Superior temporal gyrus (tissue), 1 donor: ENCODE results near the gene LAMA2.
A peak's percentile ranks its signal among the peaks of the same experiment; 100 is the strongest.

Experiments used
- DNase-seq: peaks from one replicate; pipeline ENCODE4 v3.0.0-alpha.2; 2016; ENCODE audit errors: extremely low spot score

Gene LAMA2

DNA sequence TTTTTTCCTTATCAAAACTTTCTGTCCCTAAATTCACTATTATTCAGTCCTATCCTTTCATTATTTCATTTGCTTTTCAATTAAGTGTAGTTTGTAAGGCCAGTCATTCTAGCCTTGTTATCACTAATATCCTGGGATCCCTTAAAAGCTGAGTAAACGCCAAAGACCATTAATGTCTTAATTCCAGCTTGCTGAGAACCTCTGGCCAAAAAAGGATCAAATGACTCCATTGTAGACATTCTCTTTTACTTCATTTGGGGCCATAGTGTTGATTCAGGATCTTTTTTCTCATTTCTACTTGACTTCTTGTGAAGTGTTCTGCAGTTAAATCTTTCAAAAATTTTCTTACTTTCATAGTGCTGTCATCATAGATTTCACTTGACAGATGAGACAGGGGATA lies 379.7 kb downstream of the LAMA2 start:
- DNase-seq: no peak

DNA sequence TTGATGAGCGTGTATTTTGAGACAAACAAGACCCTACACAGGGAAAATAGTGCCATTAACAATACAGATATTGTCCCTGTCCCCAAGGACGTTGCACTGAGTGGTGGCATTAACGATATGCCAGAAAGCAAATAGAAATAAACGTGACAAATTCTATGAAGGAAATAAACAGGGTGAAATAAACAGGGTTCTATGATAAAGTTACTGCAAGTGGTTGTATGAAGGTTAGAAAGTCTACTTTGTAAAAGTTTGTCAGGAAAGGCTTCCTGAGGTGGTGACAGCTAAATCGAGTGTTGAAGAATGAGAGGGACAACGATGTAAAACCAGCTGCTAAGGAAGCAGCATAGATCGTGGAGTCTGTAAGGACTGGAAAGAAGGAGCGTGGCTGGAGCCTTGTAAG lies 380.2 kb downstream of the LAMA2 start:
- DNase-seq: peak; percentile 77

DNA sequence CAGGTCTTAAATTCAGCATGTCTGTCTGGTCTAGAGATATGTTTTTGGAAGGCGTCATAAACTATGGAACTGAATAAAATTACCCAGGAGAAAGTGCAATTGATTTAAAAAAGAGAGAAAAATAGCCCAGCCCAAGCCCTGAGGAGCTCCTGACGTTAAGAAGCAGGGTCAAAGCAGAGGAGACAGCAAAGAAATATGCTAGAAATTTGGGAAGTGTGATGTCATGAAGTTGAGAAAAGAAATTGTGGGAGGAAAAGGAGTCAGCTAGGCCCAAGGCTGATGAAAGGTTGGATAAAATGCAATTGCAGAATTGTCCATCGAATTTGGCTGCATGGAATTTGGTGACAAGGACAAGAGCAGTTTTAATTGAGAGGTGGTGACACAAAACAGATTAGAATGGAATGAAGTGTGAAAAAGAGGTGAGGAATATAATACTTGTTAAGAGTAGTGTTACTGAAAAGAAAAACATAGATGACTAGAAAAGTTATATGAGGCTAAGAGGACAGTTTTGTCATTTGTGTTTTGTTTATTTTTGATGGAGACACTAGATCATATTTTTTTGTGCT lies 381.6 kb downstream of the LAMA2 start:
- DNase-seq: no peak

DNA sequence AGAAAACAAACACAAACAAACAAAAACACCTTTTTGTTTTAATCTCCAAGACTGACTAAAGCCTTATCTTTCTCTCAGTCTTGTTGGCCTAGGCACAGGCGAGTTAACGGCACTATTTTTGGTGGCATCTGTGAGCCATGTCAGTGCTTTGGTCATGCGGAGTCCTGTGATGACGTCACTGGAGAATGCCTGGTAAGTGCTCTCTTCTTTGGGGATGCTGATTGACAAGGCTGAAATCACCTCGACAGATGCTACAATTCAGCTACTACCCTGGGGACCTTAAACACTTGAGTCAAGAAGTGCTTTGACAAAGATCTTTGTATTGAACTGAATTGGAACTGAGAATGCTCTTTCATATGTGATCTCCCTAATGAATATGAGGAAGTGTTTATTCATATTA lies 384.1 kb downstream of the LAMA2 start:
- no peak for DNase-seq

DNA sequence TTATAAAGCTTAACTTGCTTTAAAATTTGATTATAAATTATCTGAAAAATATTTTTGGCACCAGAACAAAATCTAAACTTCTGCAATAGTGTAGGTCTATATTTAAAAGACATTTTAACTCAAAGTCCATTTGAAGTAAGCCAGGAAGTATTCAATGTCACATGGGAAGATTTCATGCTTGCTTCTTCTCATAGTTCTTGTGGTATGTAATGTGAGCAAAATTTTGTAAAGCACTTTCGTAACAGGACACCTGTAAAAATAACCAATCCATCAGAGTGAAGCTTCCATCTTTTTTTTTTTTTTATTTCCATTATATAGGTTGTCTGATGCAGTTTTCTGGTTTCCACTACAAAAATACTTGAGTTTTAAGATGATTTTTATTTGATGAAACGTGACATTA lies 386.1 kb downstream of the LAMA2 start:
- DNase-seq: no peak

DNA sequence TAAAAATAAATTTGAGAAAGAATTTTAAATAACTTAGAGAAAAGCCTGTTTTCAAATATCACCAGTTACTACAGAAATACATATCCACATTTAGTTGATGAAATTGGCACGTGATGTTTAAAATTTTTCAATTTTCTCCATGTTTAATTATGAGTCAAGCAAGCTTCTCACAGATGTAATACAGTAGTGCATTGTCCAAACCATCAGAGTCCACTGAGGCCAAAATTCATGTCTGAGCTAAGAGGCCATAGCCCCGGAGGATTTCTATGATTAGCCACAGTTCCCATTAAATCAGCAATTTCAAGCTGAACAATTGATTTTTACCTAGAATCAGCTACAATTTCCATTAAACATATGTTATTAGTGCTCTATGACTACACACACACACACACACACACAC lies 387.0 kb downstream of the LAMA2 start:
- DNase-seq: no peak

DNA sequence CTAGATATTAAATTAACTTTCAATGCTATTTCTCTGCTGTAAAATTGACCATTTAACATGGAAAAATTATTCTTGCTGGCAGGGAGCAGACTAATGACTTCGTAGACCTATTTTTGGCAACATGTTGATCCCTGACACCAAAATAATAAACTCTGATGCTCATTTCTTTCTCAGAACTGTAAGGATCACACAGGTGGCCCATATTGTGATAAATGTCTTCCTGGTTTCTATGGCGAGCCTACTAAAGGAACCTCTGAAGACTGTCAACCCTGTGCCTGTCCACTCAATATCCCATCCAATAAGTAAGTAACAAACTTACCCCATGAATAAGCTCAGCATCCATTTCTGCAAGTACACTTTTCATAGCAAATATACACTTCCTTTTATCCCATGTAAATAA lies 387.5 kb downstream of the LAMA2 start:
- DNase-seq: no peak

DNA sequence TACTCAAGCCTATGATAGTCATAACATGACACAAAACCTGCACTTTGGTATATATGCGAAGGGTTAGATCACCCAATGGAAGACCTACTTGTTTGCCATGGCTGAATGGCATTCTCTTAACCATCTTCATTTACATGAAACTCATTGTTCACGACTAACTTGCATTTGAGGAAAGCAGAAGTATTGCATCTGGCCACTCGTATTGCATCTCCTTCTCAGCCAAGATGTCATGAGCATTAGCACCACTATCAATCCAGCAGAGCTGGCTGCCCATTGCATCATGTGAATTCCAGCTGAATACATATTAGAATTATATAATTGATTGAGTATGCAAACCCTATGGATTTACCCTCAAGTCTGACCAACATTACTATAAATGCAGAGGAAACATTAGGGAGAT lies 390.2 kb downstream of the LAMA2 start:
- DNase-seq: no peak

DNA sequence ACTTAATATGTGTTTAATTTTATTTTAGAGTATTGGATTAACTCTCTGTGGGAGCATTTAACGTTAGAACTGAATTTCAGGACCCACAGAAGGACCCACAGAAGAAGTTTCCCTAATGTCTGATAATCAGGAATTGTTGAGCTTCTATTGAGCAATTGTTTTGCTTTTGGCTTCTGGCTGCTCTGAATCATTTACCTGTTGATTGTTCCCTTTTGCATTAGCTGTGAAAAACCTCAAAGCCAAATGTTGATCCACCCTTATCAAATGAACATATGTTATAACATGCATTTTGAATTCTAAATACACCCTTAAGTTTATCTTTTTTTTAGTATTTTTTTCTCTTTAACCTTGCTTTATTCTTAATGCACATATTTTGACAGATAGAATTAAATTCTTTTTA lies 393.5 kb downstream of the LAMA2 start:
- no peak for DNase-seq

DNA sequence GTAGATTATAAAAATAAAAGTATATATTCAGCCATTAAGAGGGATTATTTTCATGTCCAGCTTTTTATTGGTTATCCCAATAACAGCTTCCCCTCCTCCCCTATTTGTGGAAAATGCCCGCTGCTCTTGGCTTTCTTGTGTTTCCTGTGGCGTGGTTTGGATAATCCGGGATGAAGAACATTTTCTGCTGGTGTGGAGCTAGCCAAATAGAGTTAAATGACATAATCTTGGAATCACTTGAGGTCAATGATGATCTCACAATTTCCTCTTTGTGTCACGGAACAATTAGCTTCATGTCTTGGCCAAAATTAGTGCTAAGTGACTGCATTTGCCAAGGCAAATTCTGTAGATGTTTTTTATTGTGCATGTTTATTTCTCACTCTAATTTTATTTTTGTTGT lies 394.0 kb downstream of the LAMA2 start:
- DNase-seq: peak; percentile 87

DNA sequence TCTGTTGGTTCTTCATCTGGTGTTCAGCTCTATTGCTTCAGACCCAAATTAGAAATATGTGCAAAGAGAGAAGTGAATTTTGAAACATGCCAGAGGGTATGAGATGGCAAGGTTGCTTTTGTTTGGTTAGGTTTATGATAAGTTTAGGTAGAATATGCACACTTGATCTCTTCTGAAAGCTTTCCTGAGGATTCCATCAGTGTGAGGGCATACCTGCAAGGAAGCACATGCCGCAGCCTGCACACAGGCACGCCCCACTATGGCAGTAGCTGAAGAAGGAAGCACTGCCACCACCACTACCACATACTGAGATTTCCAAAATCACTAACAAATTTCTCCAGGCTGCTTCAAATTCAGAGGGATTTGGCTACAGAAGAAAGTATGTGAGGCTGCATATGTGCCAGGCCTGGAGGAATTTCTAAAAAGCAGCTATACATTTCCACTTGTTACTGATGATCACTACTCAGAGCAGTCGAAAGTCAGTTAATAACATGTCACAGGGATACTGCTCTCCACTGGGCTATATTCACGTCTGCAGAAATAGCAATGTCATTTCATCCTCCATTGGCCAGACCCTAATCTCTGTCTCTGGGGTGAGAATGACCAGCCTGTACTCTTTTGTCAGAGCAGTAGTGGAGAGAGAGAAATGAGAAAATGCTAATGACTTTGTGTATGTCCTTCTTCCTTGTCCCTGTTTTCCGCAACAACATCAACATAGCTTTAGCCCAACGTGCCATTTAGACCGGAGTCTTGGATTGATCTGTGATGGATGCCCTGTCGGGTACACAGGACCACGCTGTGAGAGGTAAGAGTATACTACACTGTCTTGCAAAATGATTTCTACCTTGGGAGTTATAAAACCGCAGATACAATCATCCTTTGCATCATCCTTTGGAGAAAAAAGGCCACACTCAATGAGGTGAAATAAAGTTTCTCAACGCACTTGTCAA lies 396.7 kb downstream of the LAMA2 start:
- DNase-seq: no peak

DNA sequence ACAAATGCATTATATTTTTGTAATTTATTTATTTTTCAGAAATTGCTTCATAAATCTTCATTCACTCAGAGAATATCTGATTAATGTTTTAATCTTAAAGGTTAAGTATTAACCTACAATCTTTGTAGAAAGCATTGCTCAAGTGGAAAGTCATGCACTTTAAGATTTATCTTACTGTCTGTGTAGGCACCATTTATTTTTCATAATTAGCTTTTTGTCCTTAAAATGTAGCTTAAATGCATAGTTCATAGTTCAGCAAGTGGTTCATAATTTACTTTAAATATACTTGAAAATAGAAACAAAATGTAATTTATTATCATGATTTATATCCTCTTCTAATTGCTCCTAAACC lies 397.3 kb downstream of the LAMA2 start:
- no peak for DNase-seq

DNA sequence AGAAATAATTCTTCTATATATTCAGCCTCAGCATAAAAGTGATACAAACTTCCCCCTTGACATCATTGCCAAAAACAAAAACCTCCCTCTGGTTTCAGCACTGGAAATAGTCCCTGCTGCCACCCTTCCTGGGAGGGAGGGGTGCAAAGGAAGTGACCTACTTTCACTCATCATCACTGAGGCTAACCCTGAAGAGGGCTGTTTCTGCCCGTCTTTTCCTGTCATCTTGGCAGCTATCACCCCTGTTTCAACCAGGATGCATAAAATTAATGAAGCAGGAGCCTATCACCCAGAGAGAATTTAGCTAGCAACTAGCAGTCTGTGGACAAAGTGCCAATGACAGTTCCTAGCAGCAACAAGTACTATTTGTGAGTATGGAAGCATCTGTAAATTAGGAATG lies 397.8 kb downstream of the LAMA2 start:
- DNase-seq: no peak

DNA sequence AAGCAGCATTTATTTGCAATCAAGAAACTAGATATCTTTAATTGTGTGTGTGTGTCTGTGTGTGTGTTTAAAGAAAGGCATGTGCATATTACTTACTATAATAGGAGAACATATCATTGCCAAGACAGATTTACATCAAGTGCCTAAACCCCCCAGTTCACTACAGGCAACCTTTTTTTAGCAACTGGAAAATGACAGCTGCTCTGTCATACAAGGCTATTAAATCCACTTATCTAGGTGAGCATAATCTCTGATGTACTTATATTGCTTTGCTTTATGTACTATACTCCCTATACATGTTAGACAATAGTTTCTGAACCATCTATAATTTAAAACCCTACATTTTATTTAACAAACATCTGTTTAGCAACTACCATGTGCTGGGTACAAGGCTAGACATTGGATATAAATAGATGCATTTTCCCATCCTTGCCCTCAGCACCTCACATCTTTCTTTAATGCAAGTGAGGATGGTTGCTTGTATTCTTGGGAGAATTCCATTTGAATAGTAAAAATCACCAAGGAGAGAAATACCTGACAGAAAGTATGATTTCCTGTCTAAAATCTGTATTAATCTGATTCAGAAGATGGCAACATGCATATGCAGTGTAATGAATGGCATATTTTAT lies 398.3 kb downstream of the LAMA2 start:
- DNase-seq: no peak

DNA sequence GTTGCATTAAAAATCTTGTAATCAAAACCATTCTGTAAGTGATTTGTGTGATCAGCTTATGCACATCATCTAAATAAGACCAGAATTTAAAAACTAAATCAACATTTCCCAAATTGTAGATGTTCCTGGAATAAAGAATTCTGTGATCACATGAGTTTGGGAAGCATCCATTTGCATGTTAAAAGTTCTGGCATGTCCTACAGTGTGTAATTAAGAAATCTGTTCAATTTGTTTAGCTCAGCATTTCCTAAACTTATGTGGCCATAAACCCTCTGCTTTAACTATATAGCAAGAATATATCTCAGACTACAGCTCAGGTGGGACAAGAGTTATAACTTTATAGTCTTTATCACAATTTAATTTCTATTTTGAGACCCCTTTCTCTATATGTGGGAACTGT lies 399.1 kb downstream of the LAMA2 start:
- DNase-seq: no peak

DNA sequence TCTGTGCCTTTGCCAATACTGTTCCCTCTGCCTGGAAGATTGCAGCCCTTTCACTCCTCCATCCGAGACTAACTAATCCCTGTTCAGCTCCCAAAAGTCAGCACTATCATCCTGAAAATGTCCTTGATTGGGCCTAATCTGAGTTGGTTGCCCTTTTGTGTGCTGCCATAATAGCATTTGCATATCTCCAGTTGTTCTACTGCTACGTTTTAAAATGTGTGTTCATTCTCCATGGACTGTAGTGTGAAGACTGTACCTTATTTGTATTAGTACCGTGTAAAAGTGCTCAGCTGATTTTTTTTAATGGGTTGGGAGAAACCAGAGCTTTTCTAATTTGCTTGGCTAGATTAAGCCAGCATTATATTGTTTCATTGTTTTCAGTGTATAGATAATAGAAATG lies 401.3 kb downstream of the LAMA2 start:
- no peak for DNase-seq

DNA sequence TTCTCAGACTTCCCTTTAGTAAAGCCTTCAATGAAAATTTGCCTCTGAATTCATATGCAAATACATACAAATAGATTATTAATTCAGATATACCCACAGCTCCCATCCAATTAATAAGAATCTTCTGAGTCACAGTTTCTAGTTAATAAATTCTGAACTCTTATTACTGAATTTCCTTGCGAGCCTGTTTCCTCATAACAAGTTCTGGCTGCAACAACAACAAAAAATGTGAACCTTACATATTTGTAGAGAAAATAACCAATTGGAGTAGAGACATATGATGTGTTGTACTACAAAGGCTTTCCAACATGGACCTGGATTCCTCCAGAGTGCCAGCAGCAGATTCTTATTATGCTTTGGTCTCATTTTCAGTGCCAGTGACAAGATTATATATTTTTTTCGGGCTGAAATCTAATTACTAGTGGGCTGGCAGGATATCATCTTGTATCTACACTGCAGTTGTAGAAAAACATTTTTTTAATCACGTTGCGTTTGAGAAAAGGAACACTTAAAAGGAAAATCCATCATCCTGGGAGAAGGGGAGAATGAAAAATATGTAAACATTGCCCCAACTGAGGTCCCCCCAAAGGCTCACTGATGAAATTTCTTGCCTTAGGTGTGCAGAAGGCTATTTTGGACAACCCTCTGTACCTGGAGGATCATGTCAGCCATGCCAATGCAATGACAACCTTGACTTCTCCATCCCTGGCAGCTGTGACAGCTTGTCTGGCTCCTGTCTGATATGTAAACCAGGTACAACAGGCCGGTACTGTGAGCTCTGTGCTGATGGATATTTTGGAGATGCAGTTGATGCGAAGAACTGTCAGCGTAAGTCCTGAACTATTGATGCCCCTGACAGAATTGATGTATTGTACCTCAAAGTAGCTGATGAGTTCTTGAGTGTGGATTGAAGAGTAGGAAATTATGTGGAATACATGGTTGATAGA lies 404.6 kb downstream of the LAMA2 start:
- no peak for DNase-seq

DNA sequence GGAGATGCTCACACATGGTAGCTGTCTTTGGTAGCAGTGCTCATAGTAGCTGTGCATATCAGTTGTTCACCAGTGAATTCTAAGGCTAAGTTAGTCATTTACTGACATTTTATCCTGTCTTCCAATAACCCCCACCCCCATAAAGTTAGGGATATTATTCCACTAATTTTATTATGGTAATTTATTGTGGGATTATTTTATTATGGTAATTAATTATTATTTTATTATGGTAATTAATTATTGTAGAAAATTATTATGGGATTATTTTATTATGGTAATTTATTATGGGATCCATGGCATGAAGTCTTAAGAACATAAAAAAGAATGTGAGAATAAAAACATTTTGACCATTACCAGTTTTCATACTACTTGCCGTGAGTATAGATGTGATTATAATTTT lies 406.5 kb downstream of the LAMA2 start:
- DNase-seq: no peak

DNA sequence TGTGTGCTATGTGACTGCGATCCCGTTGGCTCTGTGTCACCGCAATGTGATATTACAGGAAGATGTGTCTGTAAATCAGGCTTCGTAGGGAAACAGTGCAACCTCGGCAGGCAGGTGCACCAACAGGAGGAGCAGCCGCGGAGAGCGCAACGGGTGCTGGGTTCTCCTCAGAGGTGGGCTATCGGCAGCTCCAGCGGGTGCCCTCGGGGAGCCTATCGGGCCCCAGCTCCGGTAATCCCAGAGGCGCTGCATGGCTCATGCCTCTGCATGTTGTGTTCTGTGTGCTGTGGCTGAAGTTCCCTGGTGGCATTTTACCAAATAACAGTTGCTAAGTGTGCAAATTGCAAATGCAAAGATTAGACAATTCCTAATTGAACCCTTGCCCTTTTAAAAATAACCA lies 409.9 kb downstream of the LAMA2 start:
- DNase-seq: no peak

DNA sequence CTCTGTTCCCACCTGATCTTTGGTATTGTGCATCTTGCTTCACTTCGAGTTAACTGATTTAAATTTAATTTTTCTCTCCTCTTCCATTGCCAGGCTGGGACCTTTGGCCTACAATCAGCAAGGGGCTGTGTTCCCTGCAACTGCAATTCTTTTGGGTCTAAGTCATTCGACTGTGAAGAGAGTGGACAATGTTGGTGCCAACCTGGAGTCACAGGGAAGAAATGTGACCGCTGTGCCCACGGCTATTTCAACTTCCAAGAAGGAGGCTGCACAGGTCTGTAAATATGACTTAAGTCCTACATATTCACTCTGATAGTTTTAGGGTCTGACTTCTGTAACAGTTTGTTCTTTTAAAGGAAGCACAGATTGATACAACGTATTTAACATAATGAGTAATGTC lies 414.7 kb downstream of the LAMA2 start:
- DNase-seq: no peak

DNA sequence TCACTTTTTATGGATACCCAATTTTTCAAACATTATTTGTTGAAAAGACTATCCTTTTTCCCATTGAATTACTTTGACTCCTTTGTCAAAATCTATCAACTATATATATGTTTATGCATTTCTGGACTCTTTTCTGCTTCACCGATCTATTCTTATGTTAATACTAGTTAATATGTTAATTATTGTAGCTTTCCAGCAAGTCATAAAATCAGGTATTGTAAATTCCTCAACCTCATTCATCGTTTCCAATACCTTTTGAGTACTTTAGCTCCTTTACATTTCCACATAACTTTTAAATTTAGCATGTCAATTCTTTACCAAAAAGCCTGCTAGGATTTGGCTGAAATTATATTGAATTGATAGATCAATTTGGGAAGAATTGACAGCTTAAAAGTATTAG lies 419.7 kb downstream of the LAMA2 start:
- DNase-seq: no peak

DNA sequence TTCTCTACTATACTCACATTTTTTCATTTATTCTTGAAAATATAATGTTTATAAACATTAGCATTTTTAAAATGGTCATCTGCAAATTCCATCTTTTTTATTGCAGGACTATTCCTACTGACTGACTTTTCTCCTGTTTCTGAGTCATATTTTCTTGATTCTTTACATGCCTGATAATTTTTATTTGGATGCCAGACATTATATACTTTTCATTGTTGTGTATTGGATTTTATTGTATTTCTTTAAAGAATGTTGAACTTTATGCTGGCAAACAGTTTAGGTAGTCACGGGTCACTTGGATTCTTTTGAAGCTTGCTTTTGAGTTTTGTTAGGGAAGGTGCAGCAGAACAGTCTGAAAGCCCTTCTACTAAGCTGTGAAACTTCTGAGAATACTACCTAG lies 423.9 kb downstream of the LAMA2 start:
- DNase-seq: no peak
